Peyer's patch (tissue), 4 donors: Measurements from ENCODE around the gene MAN2A1. TPM values are rescaled to one million over a fixed set of nuclear protein-coding genes. Genes with fewer than 3 reads are reported as not detected.
"Not testable (repeated sequence)": the region's sequence is repeated elsewhere in the genome, so short reads cannot be mapped to it uniquely, and the experiment has no call there.

Experiments
- DNase-seq, 3 donors: peaks; one replicate each; pipeline ENCODE4 v3.0.0-alpha.2; 2017 to 2019
- H3K27ac ChIP-seq, 4 donors: fragments of 200-600 bp; sonication (generic); one replicate each; pipeline ENCODE4 v1.5.1; 2016 to 2019
- H3K27me3 ChIP-seq, 2 donors: fragments of 200-600 bp; sonication (generic); one replicate each; pipeline ENCODE4 v1.5.1; 2019
- H3K36me3 ChIP-seq, 3 donors: fragments of 200-600 bp; sonication (generic); one replicate each; pipeline ENCODE4 v1.5.1; 2016 to 2019
- H3K4me1 ChIP-seq, 4 donors: fragments of 200-600 bp; sonication (generic); one replicate each; pipeline ENCODE4 v1.5.1; 2016 to 2019
- H3K4me3 ChIP-seq, 4 donors: fragments of 200-600 bp; sonication (generic); 1 replicate in 3 of 4; 2 replicates in 1 of 4; pipeline ENCODE4 v1.5.1; 2016 to 2019; ENCODE audit warnings: mild to moderate bottlenecking in 1 of 4
- H3K9me3 ChIP-seq, 4 donors: fragments of 200-600 bp; sonication (generic); one replicate each; pipeline ENCODE4 v1.5.1; 2016 to 2019; ENCODE audit warnings: mild to moderate bottlenecking in 1 of 4
- POLR2A ChIP-seq, 2 donors: fragments of 450-650 bp; IDR thresholded peaks; one replicate each; pipeline ENCODE4 v1.5.1; 2017; ENCODE audit warnings: antibody characterized with exemption in 2 of 2, mild to moderate bottlenecking in 2 of 2, moderate library complexity in 2 of 2
- total RNA-seq, 4 donors: library from RNA; depleted of rRNA; stranded (reverse); fragments of >200 nt; gene quantifications; one replicate each; pipeline ENCODE4 v1.1.0, GENCODE V29; 2016
- TF ChIP-seq, protein P1 (sequence below), 6 experiments: fragments of 450-650 bp in 4 of 6; fragments of 200-600 bp in 2 of 6; sonication (generic) in 1 of 6; IDR thresholded peaks; one replicate each; pipeline ENCODE4 v1.5.1; 2017 to 2019; ENCODE audit warnings: antibody characterized with exemption in 6 of 6, mild to moderate bottlenecking in 3 of 6, moderate library complexity in 1 of 6

Gene MAN2A1
- total RNA-seq, 4 donors from 2014 or later, result 52.8 to 112 (median 95.3) TPM

DNA sequence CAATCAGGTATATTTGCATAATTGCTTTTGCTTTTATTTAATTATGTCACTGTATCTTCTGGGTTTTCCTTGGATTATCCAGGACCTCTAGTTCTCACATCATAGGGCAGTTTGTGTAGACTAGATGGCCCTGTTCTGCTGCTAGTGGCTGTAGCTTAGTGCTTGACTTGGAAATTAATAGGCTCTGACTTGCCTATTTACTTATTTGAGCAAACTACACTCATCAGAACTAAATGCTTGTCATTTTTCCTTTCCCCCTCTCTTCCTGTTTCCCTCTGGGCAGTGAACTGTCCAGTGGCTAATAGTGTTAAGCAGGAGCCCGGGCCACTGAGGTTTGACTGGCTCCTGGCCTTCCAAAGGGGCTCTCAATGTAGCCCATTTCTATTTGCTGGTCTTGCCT, 135.7 kb downstream of the MAN2A1 start:
- H3K27ac ChIP-seq, result no peak overlapping the region
- peaks cover 0 to 50% (median 0%) of the 10 kb centered on the region in 3 donors for H3K36me3 ChIP-seq

DNA sequence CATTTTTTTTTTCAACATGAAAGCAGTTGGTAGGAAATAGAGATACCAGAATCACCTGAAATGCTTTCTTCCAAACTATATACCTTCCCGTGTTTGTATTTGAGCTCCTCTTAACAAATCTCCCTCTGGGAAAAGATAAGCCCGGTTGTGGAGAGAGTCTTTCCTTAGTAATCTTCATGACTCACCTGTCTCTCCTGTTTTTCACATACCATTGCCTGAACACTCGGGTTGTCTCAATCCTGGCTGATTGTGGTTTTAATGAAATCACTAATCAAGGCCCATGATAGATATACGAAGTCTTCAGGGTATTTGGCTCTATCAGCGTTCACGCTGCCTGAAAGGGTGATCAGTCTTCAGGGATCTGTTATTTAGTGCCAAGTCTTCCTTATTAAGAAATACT, 136.7 kb downstream of the MAN2A1 start:
- no peak for DNase-seq
- H3K27me3 ChIP-seq, result no peaks in the 10 kb centered on the region
- H3K36me3 ChIP-seq, result peaks cover 0 to 55% (median 0%) of the 10 kb centered on the region in 3 donors

More for the DNA sequence above, 135.7 kb downstream of the MAN2A1 start:
- Histone ChIP-seq H3K9me3 (no peaks in the 10 kb centered on the region), H3K27me3 (no peaks in the 10 kb centered on the region), H3K4me1 (no peaks in the 10 kb centered on the region), H3K4me3 (no peak overlapping the region)
- no peak for TF ChIP-seq POLR2A (IDR thresholded peaks at IDR 0.05)
- TF ChIP-seq, protein P1, sequence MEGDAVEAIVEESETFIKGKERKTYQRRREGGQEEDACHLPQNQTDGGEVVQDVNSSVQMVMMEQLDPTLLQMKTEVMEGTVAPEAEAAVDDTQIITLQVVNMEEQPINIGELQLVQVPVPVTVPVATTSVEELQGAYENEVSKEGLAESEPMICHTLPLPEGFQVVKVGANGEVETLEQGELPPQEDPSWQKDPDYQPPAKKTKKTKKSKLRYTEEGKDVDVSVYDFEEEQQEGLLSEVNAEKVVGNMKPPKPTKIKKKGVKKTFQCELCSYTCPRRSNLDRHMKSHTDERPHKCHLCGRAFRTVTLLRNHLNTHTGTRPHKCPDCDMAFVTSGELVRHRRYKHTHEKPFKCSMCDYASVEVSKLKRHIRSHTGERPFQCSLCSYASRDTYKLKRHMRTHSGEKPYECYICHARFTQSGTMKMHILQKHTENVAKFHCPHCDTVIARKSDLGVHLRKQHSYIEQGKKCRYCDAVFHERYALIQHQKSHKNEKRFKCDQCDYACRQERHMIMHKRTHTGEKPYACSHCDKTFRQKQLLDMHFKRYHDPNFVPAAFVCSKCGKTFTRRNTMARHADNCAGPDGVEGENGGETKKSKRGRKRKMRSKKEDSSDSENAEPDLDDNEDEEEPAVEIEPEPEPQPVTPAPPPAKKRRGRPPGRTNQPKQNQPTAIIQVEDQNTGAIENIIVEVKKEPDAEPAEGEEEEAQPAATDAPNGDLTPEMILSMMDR (IDR thresholded peaks at IDR 0.05), result no peak
- no peak for DNase-seq

DNA sequence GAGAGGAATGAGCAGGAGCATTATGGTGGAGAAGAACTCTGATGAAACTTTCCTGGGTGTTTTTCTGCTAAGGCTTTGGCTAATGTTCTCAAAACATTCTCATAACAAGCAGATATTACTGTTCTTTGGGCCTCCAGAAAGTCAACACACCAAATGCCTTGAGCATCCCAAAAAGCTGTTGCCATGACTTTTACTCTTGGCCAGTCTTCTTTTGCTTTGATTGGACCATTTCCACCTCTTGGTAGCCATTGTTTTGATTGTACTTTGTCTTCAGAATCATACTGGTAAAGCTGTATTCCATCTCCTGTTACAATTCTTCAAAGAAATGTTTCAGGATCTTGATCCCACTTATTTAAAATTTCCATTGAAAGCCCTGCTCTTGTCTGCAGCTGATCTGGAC, 139.6 kb downstream of the MAN2A1 start:
- no peak for TF ChIP-seq POLR2A (IDR thresholded peaks at IDR 0.05)
- TF ChIP-seq, protein P1 (IDR thresholded peaks at IDR 0.05), result no peak
- H3K27me3 ChIP-seq, result no peaks in the 10 kb centered on the region
- no peaks in the 10 kb centered on the region for H3K4me1 ChIP-seq
- H3K9me3 ChIP-seq, result no peaks in the 10 kb centered on the region
- no peak for DNase-seq
- no peak overlapping the region for H3K27ac ChIP-seq
- no peak overlapping the region for H3K4me3 ChIP-seq
- H3K36me3 ChIP-seq, result peaks cover 0 to 47% (median 0%) of the 10 kb centered on the region in 3 donors

More for the DNA sequence above, 136.7 kb downstream of the MAN2A1 start:
- TF ChIP-seq, protein P1 (IDR thresholded peaks at IDR 0.05), result no peak
- TF ChIP-seq POLR2A (IDR thresholded peaks at IDR 0.05), result no peak
- Histone ChIP-seq H3K4me3 (no peak overlapping the region), H3K4me1 (no peaks in the 10 kb centered on the region), H3K9me3 (no peaks in the 10 kb centered on the region), H3K27ac (no peak overlapping the region)

DNA sequence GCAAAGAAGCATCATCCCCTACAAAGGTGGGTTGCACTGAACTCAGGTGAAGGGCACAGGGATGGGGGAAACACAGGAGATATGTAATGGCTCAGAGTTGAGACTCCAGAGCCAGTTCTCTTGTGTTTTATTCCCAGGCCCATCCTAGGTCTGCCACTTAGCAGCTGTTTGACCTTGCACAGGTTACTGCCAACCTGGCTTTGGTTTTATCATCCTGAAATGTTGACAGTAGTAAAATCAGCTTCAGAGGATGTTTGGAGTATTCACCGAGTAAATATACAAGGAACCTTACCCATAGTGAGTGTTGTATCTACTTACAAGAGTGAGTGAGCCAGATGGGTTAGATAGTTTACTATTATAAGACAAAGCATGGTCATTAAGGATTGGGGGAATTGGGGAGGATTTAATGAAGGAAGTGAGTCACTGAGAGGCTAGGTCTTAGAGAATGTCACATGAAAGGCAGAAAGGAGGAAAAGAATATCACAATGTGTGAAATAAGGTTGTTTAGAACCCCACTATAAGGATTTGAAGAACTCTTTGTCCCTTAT, 141.3 kb downstream of the MAN2A1 start:
- no peak overlapping the region for H3K4me3 ChIP-seq
- no peak for DNase-seq
- H3K27me3 ChIP-seq, result no peaks in the 10 kb centered on the region

DNA sequence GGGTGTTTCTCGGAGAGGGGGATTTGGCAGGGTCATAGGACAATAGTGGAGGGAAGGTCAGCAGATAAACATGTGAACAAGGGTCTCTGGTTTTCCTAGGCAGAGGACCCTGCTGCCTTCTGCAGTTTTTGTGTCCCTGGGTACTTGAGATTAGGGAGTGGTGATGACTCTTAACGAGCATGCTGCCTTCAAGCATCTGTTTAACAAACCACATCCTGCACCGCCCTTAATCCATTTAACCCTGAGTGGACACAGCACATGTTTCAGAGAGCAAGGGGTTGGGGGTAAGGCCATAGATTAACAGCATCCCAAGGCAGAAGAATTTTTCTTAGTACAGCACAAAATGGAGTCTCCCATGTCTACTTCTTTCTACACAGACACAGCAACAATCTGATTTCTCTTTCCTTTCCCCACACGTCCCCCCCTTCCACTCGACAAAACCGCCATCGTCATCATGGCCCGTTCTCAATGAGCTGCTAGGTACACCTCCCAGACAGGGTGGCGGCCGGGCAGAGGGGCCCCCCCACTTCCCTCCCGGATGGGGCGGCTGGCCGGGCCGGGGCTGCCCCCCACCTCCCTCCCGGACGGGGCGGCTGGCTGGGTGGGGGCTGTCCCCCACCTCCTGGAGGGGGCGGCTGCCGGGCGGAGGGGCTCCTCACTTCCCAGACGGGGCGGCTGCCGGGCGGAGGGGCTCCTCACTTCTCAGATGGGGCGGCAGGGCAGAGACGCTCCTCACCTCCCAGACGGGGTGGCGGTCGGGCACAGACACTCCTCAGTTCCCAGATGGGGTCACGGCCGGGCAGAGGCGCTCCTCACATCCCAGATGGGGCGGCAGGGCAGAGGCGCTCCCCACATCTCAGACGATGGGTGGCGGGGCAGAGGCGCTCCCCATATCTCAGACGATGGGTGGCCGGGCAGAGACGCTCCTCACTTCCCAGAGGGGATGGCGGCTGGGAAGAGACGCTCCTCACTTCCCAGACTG, 142.8 kb downstream of the MAN2A1 start:
- H3K27me3 ChIP-seq, H3K27ac ChIP-seq, H3K9me3 ChIP-seq, H3K4me3 ChIP-seq, DNase-seq, H3K4me1 ChIP-seq: not testable (repeated sequence)
- peaks cover 0 to 25% (median 0%) of the 10 kb centered on the region in 3 donors for H3K36me3 ChIP-seq

More for the DNA sequence above, 141.3 kb downstream of the MAN2A1 start:
- Histone ChIP-seq H3K27ac (no peak overlapping the region), H3K36me3 (peaks cover 0 to 33% (median 0%) of the 10 kb centered on the region in 3 donors), H3K9me3 (no peaks in the 10 kb centered on the region), H3K4me1 (no peaks in the 10 kb centered on the region)
- TF ChIP-seq, protein P1 (IDR thresholded peaks at IDR 0.05), result no peak
- no peak for TF ChIP-seq POLR2A (IDR thresholded peaks at IDR 0.05)

DNA sequence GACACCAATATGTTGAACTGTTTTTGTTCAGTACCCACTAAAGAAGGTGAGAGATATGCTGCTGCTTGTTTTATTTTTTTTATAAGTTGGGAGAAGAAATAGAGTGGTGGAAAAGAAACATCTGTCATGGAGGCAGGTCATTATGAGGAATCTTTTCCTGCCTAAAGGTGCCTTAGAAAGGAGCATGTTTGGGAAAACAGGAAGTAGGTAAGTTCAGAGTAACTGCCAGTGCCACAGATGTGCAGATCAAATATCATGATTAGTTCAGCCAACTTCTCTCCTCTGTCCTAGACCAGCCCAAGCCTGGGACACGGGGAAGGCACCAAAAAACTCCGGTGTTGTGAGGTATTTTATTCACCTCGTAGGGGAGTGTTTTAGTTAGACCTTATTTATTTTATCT, 144.2 kb downstream of the MAN2A1 start:
- no peak overlapping the region for H3K4me3 ChIP-seq
- H3K27ac ChIP-seq, result no peak overlapping the region
- H3K4me1 ChIP-seq, result no peaks in the 10 kb centered on the region
- TF ChIP-seq, protein P1 (IDR thresholded peaks at IDR 0.05), result no peak
- TF ChIP-seq POLR2A (IDR thresholded peaks at IDR 0.05), result no peak
- H3K9me3 ChIP-seq, result no peaks in the 10 kb centered on the region
- H3K36me3 ChIP-seq, result peaks cover 0 to 19% (median 0%) of the 10 kb centered on the region in 3 donors
- no peak for DNase-seq
- no peaks in the 10 kb centered on the region for H3K27me3 ChIP-seq
